Right ventricle myocardium inferior (tissue), 1 donor: Measurements from ENCODE around the gene SYAP1. TPM values are rescaled to one million over a fixed set of nuclear protein-coding genes. Genes with fewer than 3 reads are reported as not detected.
A peak's percentile ranks its signal among the peaks of the same experiment; 100 is the strongest.
"Not testable (repeated sequence)": the region's sequence is repeated elsewhere in the genome, so short reads cannot be mapped to it uniquely, and the experiment has no call there.

ENCODE experiments used
- ATAC-seq: fragments of 200-7000 bp; cut with Tn5 transposase; one replicate; pipeline ENCODE4 v1.9.1; 2020; ENCODE audit warnings: mild to moderate bottlenecking, moderate library complexity
- DNase-seq: peaks from one replicate; pipeline ENCODE4 v3.0.0; 2021; ENCODE audit errors: missing footprints
- intact Hi-C: fragments of 100-400 bp; cut with DNase I; formaldehyde crosslinking; loops from one replicate; pipeline ENCODE4 v1.11.0; 2022
- long read RNA-seq: library from polyadenylated mRNA; unstranded; transcript quantifications from one replicate; pipeline ENCODE4 v2.0.0, GENCODE V29; 2021
- total RNA-seq: library from RNA; stranded (reverse); fragmentation: NEBNext Ultra II Directional; extraction: Animal tissue kit (Norgen Biotek cat#: 25700); gene quantifications from one replicate; pipeline ENCODE4 v1.2.1, GENCODE V29; 2021
- donor health status: DM: no; HTN: yes; CAD: no; lungs with severe emphysema.

The SYAP1 gene
- 19.0 TPM for total RNA-seq
- long read RNA-seq, full-length matches to known transcripts = 22 of 22 reads
- long read RNA-seq, partial matches to known transcripts = 0 of 22 reads
- long read RNA-seq, other reads (novel, unspliced or antisense) = 0 of 22 reads

DNA sequence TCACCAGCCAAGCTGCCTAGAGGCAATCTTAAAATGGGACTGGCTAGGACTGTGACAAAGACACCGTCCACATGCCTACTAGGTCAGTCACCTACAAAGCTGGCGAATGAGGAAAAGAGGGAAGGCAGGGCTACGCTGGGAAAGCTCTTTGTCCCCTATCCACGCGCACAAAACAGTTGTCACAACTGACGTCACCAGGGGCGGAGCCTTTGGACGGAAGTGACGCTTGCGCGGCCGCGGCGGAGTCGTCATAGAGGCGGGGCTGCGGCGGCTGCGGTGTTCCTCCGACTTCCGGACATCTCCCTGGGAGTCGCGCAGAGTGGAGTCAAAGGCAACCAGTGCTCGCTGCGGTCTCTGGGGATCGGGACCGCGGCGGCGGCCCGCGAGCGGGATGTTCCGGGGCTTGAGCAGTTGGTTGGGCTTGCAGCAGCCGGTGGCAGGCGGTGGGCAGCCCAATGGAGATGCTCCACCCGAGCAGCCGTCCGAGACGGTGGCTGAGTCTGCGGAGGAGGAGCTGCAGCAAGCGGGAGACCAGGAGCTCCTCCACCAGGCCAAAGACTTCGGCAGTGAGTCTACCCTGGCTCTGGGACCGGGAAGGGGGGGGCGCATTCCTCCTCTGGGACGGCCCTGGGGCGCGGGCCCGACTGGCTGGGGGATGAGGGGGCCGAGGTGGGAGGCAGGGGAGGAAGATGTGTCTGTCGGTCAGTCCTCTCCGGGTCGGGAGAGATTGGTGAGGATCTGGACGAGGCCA lies at the start of gene SYAP1:
SYAP1 (plus strand) TSS at position 279 of the 751 bp plus-strand sequence; CDS start at position 392, 113 bp downstream.
- intact Hi-C loops = loop anchor here (10.0 kb wide), 1 partner anchor 65 kb away; the partner anchor contains the start of gene TXLNG
- peak; percentile 99 for ATAC-seq
- DNase-seq = peak; percentile 95

DNA sequence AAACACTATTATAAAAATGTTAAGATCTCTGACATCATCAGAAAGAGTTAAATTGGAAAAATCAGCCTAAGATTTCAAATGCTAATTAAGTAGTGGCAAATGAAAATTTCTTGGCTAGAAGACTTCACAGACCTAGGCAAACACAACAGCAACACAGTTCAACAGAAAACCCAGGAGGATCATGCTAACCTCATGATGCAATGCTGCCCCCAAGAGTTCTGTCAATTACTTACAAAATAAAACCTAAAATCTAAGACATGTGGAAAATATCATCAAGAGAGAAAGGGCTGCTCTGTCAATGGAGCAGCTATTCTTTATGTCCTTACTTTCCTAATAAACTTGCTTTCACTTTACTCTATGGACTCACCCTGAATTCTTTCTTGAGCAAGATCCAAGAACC lies 48.4 kb upstream of the SYAP1 start:
- ATAC-seq = no peak
- intact Hi-C loops = no loop called here
- DNase-seq = no peak

- intact Hi-C loops = no loop called here
- ATAC-seq (peak; percentile 72), DNase-seq (no peak)
Measured at GRCh38 chrX:16678689-16679088, 40.7 kb upstream of the SYAP1 start.

DNA sequence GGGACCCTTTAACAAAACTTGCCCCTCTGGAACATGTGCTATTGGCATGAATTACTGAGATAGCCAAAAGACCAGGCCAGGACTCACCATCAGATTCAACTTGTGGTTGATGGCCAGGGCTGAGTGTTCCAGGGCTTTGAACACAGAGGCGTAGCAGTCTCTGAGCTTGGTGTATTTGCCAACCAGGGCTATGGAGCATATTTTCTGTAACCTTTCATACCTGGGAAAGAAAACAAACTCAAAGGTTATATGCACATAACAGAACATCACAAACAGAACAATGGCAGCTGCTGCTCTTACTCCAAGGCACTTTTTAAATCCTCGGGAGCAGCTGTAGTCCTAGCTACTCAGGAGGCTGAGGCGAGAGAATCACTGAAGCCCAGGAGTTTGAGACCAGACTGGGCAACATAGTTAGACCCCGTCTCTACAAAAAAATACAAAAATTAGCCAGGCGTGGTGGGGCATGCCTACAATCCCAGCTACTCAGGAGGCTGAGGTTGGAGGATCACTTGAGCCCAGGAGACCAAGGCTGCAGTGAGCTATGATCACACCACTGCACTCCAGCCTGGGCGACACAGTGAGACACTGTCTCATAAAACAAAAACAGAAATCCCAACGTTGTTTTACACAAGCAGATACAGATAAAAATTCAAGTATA lies 36.3 kb upstream of the SYAP1 start:
- DNase-seq = no peak
- no peak for ATAC-seq
- intact Hi-C loops = no loop called here

DNA sequence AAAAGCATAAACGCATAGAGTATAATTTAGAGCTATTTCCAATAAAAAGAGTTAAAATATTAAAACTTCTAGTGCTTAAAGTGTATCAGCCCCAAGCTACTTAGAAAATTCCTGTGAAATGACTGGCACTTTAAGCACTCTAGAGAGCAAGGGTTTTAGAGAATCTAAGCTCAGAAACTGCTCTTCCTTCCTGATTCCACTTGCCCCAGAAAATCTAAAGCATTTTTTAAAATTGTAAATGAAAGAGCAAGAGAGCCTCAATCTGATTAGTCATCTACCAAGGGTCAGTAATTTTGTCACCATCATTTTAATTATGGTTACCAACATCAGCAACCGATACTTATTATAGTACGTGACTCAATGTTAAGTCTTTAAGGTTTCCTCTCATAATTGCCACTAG lies 31.9 kb upstream of the SYAP1 start:
- intact Hi-C loops = no loop called here
- ATAC-seq = no peak
- DNase-seq = no peak

DNA sequence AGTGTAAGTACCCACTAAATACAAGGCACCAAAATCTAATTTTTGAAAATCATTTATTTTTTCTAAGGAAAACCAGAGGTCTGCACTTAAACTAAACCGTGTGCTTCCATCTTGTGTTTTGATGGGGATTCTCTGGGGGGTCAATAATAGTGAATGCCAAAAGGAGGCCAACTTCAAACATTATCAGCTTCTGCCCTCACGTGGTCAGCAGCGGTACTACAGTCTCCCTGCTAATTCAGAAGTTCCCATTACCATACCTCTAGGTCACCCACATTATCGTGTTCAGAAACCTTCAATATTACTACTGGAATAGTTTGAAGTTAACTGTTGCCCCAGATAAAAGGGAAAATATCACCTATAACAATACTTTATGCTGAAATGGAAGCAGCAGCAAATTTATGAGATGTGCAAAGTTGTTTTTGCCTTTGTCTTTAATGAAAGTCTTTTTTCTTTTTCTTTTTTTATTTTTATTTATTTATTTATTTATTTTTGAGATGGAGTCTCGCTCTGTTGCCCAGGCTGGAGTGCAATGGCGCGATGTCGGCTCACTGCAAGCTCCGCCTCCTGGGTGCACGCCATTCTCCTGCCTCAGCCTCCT lies 24.2 kb upstream of the SYAP1 start:
- intact Hi-C loops = no loop called here
- DNase-seq = no peak
- ATAC-seq = no peak

GRCh38 chrX:16696956-16697355 lies 22.5 kb upstream of the SYAP1 start:
- DNase-seq (no peak), ATAC-seq (no peak)
- intact Hi-C loops = no loop called here

- no peak for ATAC-seq
- DNase-seq = no peak
- intact Hi-C loops = no loop called here
Measured at GRCh38 chrX:16699389-16699788, 20.0 kb upstream of the SYAP1 start.

- DNase-seq (no peak), ATAC-seq (no peak)
- intact Hi-C loops = no loop called here
Measured at GRCh38 chrX:16700734-16701133, 18.7 kb upstream of the SYAP1 start.

GRCh38 chrX:16702700-16703599 lies 16.5 kb upstream of the SYAP1 start:
- intact Hi-C loops = no loop called here
- no peak for ATAC-seq
- DNase-seq = no peak

GRCh38 chrX:16705370-16705769 lies 14.0 kb upstream of the SYAP1 start:
- no peak for ATAC-seq
- intact Hi-C loops = no loop called here
- no peak for DNase-seq

- intact Hi-C loops = no loop called here
- ATAC-seq = no peak
Measured at GRCh38 chrX:16708016-16708415, 11.4 kb upstream of the SYAP1 start.

GRCh38 chrX:16711219-16711811 lies 8.1 kb upstream of the SYAP1 start:
- intact Hi-C loops = no loop called here
- ATAC-seq (no peak), DNase-seq (no peak)

More at GRCh38 chrX:16708016-16708415, 11.4 kb upstream of the SYAP1 start:
- no peak for DNase-seq

GRCh38 chrX:16711893-16712547 lies 7.4 kb upstream of the SYAP1 start:
- DNase-seq (peak; percentile 68), ATAC-seq (peak; percentile 76)
- intact Hi-C loops = no loop called here

DNA sequence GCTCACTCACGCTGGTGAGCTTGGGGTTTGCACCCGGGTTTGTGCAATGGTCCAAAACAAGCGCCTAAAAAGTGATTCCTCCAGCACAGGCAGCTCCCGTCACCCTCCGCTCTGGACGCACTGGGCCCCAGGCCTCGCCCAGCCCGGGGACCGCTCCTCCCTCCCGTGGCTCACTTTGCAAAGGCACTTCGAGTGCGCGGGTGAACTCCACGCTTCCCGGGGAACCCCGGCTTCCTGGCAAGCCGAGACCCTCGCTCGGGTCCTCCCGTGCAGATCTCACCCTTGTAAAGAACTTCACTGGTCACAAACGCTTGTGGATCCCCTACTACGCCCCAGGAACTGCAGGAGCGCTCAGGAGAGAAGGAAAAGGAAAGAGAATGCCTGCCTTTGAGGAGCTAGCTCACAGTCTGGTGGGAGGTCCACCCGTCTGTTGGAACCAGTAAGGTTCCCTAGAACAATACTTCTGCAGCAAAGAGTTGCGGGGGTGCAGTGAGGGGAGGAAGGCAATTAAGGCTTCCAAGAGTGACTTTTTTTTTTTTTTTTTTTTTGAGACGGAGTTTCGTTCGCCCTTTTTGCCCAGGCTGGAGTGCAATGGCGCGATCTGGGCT lies 6.8 kb upstream of the SYAP1 start, which contains the start of gene CTPS2:
CTPS2 (minus strand) TSS at position 122 of the 608 bp plus-strand sequence. CDS start 9,767 bp downstream, outside the sequence.
- peak; percentile 96 for ATAC-seq
- DNase-seq = peak; percentile 85
- intact Hi-C loops = no loop called here

GRCh38 chrX:16714504-16714903 lies 4.9 kb upstream of the SYAP1 start:
- no peak for ATAC-seq
- intact Hi-C loops = no loop called here
- no peak for DNase-seq

DNA sequence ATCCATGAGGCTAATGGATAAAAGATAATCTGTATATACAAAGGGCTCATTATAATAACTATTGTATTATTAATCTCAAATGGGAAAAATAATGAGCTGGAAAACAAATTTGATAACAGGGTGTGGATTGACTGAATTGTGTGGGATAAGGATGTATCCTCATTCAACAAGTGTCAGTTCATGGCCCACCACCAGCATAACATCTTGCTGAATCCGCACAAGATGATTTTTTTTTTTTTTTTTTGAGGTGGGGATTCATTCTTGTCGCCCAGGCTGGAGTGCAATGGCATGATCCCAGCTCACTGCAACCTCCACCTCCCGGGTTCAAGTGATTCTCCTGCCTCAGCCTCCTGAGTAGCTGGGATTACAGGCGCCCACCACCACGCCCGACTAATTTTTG lies 3.8 kb upstream of the SYAP1 start:
- intact Hi-C loops, ATAC-seq, DNase-seq: not testable (repeated sequence)
